HG02678 (cell line): Measurements from ENCODE around the gene ANKS1B.
"Not testable (repeated sequence)": the region's sequence is repeated elsewhere in the genome, so short reads cannot be mapped to it uniquely, and the experiment has no call there.

ENCODE experiments used
- ATAC-seq: cut with Tn5 transposase; IDR thresholded peaks from one replicate; pipeline ENCODE4 v1.9.1; 2021; ENCODE audit warnings: mild to moderate bottlenecking, moderate library complexity; ENCODE audit not compliant: unreplicated experiment

The ANKS1B gene

GRCh38 chr12:99287136-99287535 lies 697.6 kb downstream of the ANKS1B start:
- ATAC-seq, result no peak

DNA sequence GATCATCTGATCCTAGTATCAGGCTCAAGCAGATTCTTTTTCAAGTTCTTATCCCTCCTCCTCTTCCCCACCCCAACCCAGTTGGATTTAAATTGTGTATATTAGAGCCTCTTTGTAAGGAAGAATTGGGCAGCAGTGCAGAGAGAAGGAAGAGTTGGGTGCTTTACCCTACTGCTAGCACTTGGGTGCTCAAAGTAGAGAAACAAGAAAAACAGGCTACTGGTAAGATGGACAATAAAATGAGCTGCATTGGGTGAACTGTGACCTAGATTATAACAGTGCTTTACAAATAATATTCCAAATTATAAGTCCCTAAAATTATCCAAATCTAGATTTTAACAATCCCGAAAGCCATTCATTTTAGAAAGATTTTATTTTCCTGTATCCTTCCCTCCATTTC lies 700.6 kb downstream of the ANKS1B start:
- no peak for ATAC-seq

- ATAC-seq, result no peak
Observed at GRCh38 chr12:99282624-99283023, 702.1 kb downstream of the ANKS1B start.

DNA sequence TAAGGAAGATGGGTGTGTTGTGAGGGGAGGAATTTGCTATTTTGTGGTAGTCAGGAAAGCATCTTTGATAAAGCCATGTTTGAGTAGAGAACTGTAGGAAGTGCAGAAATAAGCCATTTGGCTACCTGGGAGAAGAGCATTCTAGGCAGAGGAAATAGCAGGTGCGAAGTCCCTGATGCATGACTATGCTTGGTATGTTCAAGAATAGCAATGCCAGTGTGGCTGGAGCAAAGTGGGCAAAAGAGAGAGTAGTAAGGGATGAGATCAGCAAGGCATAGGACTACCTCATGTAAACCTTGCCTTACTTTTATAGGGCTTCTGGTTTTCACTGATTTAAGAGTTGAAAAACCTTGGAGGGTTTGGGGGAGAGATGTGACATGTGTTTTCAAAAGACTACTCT lies 702.6 kb downstream of the ANKS1B start:
- ATAC-seq, result no peak

DNA sequence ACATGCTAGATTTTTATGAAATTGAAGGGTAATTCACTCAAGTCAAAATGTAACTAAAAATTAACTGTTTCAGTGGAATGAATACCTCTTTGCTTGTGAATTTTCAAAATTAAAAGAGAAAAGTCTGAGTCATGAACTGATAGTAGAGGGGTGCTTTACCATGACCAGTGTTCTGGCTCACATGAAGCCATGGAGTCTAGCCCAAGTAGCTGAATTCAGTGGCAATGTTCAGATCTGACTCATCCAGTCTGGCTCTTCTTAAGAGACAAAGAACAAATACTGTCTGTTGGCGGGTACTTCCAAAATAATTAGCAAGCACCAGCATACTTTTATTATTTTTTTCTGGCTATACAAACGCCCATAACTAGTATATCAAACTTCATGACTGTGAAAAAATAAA lies 703.5 kb downstream of the ANKS1B start:
- no peak for ATAC-seq

- no peak for ATAC-seq
Observed at GRCh38 chr12:99278899-99279298, 705.8 kb downstream of the ANKS1B start.

- no peak for ATAC-seq
Observed at GRCh38 chr12:99277591-99278379, 707.0 kb downstream of the ANKS1B start.

- no peak for ATAC-seq
Observed at GRCh38 chr12:99271071-99271470, 713.7 kb downstream of the ANKS1B start.

DNA sequence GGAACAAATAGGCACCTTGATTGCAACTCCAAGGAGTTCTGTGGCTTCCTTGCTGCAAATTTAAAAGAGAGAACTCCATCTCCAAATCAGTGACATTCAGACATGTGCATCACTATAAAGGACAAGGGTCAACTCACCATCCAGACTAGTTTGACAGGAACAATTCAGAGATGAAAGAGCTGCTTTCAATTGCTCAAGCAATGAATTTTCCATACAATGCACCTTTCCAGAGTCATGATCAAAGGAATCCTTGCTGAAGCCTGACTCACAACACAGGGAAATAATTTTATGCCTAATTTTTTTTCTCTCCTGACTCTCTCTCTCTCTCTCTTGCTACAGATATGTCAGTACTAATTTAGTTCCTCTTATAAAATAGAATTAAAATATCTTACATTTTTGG lies 717.7 kb downstream of the ANKS1B start:
- no peak for ATAC-seq

GRCh38 chr12:99265648-99266047 lies 719.1 kb downstream of the ANKS1B start:
- no peak for ATAC-seq

DNA sequence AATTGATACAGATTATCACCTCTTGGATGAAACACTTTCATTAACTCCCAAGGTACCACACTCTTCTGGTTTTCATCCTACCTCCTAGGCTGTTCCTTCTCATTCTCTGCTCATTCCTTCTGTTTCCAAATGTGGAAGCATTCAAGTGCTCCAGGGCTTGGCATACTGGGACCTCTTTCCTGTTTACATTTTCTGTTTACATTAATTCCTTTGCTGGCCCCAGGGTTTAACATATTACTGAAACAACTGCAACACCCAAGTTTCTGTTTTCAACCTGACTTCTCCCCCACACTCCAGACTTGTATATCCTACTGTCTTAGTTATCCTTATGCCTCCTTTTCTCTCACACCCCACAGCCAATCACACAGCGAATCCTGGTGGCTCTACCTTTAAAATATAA lies 723.5 kb downstream of the ANKS1B start:
- no peak for ATAC-seq

DNA sequence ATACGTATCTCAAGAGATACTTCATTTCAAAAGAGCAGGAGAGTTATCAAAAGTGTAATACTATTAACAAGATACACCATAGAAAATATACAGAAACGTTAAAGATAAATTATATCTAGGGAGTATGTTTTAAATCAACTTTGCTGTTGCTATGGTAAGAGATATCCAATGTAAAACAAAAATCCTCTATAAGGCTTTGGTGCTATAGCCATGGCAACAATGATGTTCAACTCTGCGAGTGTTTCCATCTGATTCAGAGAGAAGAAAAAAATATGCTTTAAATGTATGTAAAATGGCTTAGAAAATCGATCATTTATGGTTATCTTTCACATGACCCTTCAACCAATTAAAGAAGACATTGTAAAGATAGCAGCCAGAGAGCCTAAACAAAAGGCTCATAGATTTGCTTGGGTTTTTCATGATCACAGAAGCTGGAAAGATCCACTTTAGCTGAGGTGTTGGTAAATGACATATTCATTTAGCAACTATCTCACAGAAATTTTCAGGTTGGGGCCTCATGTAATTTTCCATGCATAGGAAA lies 724.2 kb downstream of the ANKS1B start:
- ATAC-seq, result no peak

- ATAC-seq, result no peak
Observed at GRCh38 chr12:99259040-99259934, 725.4 kb downstream of the ANKS1B start.

DNA sequence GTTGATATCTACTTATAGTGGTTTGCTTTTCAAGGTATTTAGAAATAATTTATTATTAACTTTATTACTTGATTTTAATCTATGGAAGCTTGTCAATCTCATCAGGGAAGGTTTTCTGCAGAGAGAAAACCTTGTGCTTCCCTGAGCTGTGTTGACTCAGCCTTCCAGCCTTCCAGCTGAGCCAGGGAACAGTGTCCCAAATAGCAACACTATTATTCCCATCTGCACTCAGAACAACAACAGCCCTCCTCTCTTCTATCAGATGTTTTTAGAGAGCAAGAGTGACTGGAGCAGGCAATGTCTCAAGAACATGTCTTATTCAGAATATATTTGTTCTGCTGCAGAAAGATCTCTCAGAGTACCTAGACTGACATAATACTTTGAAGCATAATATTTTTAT lies 727.1 kb downstream of the ANKS1B start:
- no peak for ATAC-seq

- ATAC-seq, result no peak
Observed at GRCh38 chr12:99253068-99253467, 731.7 kb downstream of the ANKS1B start.

DNA sequence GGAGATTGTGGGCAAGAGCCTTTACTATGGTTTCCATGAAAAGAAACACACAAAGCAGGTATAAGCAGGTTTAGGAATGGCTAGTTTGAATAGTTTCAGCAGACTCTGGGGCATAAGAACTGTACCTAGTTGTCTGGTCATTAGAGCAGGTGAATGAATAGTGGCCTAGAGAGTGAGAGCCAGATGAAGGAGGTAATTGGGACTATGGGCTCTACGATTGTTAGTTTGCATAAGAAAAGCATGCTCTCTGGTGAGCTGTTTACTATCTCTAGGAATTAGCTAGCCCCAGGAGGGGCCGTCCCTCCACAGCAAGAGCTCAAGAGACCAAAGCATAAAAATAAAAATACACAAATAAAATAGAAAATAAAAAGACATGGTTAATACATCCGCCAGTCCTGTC lies 734.6 kb downstream of the ANKS1B start:
- ATAC-seq, result no peak

DNA sequence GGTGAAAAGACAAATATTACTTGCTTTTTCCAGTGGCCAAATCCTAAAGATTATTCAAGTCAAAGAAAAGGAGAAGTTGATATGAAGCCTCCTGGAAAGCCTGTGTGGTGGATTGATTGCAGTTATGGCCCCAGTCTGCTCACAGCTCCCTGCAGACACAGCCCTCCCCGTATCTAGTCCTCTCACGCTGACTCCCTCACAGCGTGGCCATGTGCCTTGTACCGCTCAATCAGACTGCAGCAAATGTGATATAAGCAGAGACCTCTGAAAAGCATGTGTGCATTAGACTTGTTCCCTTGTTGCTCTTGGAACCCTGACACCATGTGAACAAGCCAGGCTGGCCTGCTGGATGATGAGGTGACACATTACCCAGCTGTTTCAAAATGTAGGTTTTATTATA lies 735.2 kb downstream of the ANKS1B start:
- ATAC-seq, result no peak

DNA sequence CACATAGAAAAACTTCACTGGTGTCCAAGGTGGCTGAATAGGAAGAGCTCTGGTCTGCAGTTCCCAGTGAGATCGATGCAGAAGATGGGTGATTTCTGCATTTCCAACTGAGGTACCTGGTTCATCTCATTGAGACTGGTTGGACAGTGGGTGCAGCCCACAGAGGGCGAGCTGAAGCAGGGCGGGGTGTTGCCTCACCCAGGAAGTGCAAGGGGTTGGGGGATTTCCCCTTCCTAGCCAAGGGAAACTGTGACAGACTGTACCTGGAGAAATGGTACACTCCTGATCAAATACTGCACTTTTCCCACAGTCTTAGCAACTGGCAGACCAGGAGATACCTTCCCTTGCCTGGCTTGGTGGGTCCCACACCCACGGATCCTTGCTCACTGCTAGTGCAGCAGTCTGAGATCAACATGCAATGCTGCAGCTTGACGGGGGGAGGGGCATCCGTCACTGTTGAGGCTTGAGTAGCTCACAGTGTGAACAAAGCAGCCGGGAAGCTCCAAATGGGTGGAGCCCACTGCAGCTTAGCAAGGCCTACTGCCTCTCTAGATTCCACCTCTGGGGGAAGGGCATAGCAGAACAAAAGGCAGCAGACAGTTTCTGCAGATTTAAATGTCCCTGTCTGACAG lies 746.7 kb downstream of the ANKS1B start:
- ATAC-seq, result not testable (repeated sequence)

- ATAC-seq, result no peak
Observed at GRCh38 chr12:99235381-99235780, 749.4 kb downstream of the ANKS1B start.

DNA sequence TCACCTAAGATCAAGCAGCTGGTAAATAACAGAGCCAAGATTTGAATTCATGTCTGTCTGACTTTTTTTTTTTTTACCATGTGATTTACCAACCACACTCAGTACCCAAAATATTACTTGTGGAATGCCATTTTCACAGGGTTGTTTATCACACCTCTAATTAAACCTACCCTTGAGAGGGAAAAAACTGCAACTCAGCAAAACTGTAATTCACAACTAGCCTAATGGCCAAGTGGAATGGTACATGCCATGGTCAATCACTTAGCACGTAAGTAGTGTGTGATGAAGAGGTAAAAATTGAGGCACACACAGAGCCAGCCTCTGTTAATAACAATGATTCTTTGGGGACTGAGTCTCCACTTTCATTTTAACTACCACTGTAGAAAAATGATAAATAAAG lies 750.0 kb downstream of the ANKS1B start:
- no peak for ATAC-seq

- no peak for ATAC-seq
Observed at GRCh38 chr12:99232324-99232723, 752.4 kb downstream of the ANKS1B start.
